Stomach (tissue), 4 donors: Measurements from ENCODE around the gene WWP2.

Experiments used
- EP300 ChIP-seq: sonication (generic); formaldehyde crosslinking; IDR thresholded peaks from one replicate; pipeline ENCODE4 v1.6.1; 2017; ENCODE audit warnings: antibody characterized with exemption
- POLR2A ChIP-seq, 4 donors: fragments of 450-650 bp; IDR thresholded peaks; one replicate each; pipeline ENCODE4 v1.6.1; 2016; ENCODE audit warnings: antibody characterized with exemption in 4 of 4, control low read depth in 2 of 4, mild to moderate bottlenecking in 1 of 4, moderate library complexity in 1 of 4
- POLR2AphosphoS5 ChIP-seq, 3 donors: sonication (generic); formaldehyde crosslinking; IDR thresholded peaks; one replicate each; pipeline ENCODE4 v1.6.1; 2016; ENCODE audit warnings: antibody characterized with exemption in 3 of 3
- TF ChIP-seq, protein P1 (sequence below), 7 experiments: fragments of 450-650 bp in 4 of 7; fragments of 200-600 bp in 3 of 7; sonication (generic) in 3 of 7; IDR thresholded peaks; one replicate each; pipeline ENCODE4 v1.5.1; 2016 to 2019; ENCODE audit warnings: antibody characterized with exemption in 7 of 7, control low read depth in 2 of 7, mild to moderate bottlenecking in 1 of 7

DNA sequence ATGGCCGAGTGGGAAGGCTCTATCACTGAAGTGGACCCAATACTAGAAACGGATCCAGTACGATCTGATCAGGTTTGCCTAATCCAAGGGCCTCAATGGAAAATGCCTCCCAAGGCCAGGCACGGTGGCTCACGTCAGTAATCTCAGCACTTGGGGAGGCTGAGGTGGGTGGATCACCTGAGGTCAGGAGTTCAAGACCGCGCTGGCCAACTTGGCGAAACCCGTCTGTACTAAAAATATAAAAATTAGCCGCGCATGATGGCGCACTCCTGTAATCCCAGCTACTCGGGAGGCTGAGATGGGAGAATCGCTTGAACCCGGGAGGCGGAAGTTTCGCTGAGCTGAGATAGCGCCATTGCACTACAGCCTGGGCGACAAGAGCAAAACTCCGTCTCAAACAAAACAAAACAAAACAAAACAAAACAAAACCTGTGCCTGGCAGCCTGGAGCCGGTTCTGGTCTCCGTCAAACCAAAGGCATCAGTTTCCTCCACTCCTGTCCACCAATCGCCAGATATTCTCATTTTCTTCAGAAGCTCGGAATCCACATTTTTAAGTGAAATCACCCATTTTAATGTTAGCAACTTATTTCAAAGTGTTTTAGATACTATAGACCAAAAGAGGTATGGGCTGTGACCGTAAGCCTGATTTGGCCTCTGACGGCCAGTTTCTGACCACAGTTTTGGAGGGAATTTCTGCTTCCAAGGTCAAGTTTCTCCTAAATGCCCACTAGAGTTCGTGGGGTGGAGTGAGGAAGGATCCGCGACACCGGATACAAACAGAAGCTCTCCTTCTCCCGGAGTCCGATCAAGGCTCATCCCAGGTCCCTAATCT is 36.4 kb upstream of the WWP2 start:
- TF ChIP-seq, protein P1, sequence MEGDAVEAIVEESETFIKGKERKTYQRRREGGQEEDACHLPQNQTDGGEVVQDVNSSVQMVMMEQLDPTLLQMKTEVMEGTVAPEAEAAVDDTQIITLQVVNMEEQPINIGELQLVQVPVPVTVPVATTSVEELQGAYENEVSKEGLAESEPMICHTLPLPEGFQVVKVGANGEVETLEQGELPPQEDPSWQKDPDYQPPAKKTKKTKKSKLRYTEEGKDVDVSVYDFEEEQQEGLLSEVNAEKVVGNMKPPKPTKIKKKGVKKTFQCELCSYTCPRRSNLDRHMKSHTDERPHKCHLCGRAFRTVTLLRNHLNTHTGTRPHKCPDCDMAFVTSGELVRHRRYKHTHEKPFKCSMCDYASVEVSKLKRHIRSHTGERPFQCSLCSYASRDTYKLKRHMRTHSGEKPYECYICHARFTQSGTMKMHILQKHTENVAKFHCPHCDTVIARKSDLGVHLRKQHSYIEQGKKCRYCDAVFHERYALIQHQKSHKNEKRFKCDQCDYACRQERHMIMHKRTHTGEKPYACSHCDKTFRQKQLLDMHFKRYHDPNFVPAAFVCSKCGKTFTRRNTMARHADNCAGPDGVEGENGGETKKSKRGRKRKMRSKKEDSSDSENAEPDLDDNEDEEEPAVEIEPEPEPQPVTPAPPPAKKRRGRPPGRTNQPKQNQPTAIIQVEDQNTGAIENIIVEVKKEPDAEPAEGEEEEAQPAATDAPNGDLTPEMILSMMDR (IDR thresholded peaks at IDR 0.05), result no peak
- TF ChIP-seq POLR2AphosphoS5 (IDR thresholded peaks at IDR 0.05) (no peak), POLR2A (IDR thresholded peaks at IDR 0.05) (no peak), EP300 (no peak)
